ENCODE data around the gene CDH4.

CDH4 gene

DNA sequence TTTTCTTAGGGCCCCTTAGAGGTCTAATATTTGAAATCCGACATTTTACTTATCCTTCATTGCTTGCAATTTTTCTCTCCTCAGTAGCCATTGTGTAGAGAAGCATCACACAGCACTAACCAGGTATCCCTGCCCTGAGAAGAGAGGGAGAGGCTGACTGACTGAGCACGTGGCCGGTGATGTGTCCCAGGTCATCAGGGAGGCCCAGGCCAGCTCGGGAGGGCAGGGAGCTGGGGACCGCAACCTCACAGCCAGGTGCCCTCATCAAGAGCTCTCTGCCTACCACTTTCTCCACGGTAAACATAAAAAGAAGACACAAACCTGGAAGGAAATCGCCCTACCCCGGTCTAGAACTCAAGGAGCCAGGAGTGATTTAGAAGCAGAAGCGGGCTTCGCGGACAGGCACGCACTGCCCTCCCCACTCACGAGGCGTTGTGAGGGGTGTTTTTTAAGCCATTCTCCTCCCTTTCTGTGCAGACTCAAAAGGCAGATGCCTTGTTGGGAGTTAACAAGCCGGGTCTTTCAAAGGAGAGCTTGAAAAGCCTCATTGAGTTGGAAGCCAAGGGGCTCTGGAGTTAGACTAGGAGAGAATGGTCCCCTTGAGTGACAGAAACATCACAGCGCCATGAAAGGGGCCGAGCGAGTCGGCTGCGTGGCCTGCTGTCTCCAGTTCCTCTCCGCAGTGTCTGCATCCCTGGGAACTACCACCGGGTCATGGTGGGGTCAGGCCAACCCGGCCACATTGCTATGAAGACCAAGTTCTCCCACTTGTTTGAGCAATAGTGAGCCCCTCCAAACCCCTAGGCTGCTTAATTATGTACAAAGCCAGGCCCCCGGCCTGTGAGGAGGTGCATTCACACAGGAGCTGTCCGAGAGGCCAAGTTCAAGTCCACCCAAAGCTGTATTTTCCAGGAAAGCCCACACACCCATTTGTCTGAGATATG lies 285.4 kb downstream of the CDH4 start:
- no peaks in the 10 kb centered on the region for H3K27me3 ChIP-seq (ENCODE audit: low read length)
- no peak overlapping the region for H3K4me3 ChIP-seq (ENCODE audit: insufficient read depth, low read length, poor library complexity, severe bottlenecking)
- no peak overlapping the region for H3K27ac ChIP-seq (ENCODE audit: low read depth, low read length)
- H2AFZ ChIP-seq (ENCODE audit: low read depth, low read length, severe bottlenecking): no peak overlapping the region
- no peaks in the 10 kb centered on the region for H3K79me2 ChIP-seq (ENCODE audit: insufficient read depth, low read length)
- H3K9me3 ChIP-seq (ENCODE audit: insufficient read depth, low read length): no peaks in the 10 kb centered on the region
- no peaks in the 10 kb centered on the region for H3K9me2 ChIP-seq (replicated peaks; ENCODE audit: insufficient read depth, low read length)
- no peak overlapping the region for H3K9ac ChIP-seq (ENCODE audit: low read length)
- H3F3A ChIP-seq (ENCODE audit: insufficient read depth): no peaks in the 10 kb centered on the region
- H4K20me1 ChIP-seq (ENCODE audit: low read depth, low read length): no peaks in the 10 kb centered on the region
- H3K36me3 ChIP-seq (ENCODE audit: low read length): no peaks in the 10 kb centered on the region
- TF ChIP-seq EZH2phosphoT487 (conservative IDR thresholded peaks at IDR 0.05; ENCODE audit: low read length) (no peak), CTCF (IDR thresholded peaks at IDR 0.05; ENCODE audit: insufficient read depth, low read length, poor library complexity, severe bottlenecking) (no peak)
- no peak overlapping the region for H3K4me2 ChIP-seq (ENCODE audit: low read depth, low read length, poor library complexity, severe bottlenecking)

GRCh38 chr20:61538183-61538942 lies 286.3 kb downstream of the CDH4 start:
- TF ChIP-seq EZH2phosphoT487 (conservative IDR thresholded peaks at IDR 0.05; ENCODE audit: low read length) (no peak), CTCF (IDR thresholded peaks at IDR 0.05; ENCODE audit: insufficient read depth, low read length, poor library complexity, severe bottlenecking) (no peak)
- no peaks in the 10 kb centered on the region for H3K9me3 ChIP-seq (ENCODE audit: insufficient read depth, low read length)
- no peaks in the 10 kb centered on the region for H3K79me2 ChIP-seq (ENCODE audit: insufficient read depth, low read length)
- no peak overlapping the region for H3K27ac ChIP-seq (ENCODE audit: low read depth, low read length)
- H4K20me1 ChIP-seq (ENCODE audit: low read depth, low read length): no peaks in the 10 kb centered on the region
- H3K36me3 ChIP-seq (ENCODE audit: low read length): no peaks in the 10 kb centered on the region
- H3K4me3 ChIP-seq (ENCODE audit: insufficient read depth, low read length, poor library complexity, severe bottlenecking): no peak overlapping the region
- no peak overlapping the region for H3K4me2 ChIP-seq (ENCODE audit: low read depth, low read length, poor library complexity, severe bottlenecking)
- H3K9ac ChIP-seq (ENCODE audit: low read length): no peak overlapping the region
- no peaks in the 10 kb centered on the region for H3F3A ChIP-seq (ENCODE audit: insufficient read depth)
- H2AFZ ChIP-seq (ENCODE audit: low read depth, low read length, severe bottlenecking): no peak overlapping the region
- no peaks in the 10 kb centered on the region for H3K9me2 ChIP-seq (replicated peaks; ENCODE audit: insufficient read depth, low read length)
- no peaks in the 10 kb centered on the region for H3K27me3 ChIP-seq (ENCODE audit: low read length)

GRCh38 chr20:61538943-61539265 lies 286.8 kb downstream of the CDH4 start:
- Histone ChIP-seq H3K79me2 (ENCODE audit: insufficient read depth, low read length) (no peaks in the 10 kb centered on the region), H3K4me3 (ENCODE audit: insufficient read depth, low read length, poor library complexity, severe bottlenecking) (no peak overlapping the region), H3K36me3 (ENCODE audit: low read length) (no peaks in the 10 kb centered on the region), H3K27ac (ENCODE audit: low read depth, low read length) (no peak overlapping the region), H3K4me2 (ENCODE audit: low read depth, low read length, poor library complexity, severe bottlenecking) (no peak overlapping the region), H2AFZ (ENCODE audit: low read depth, low read length, severe bottlenecking) (no peak overlapping the region), H3K27me3 (ENCODE audit: low read length) (no peaks in the 10 kb centered on the region), H4K20me1 (ENCODE audit: low read depth, low read length) (no peaks in the 10 kb centered on the region), H3K9ac (ENCODE audit: low read length) (no peak overlapping the region), H3K9me2 (replicated peaks; ENCODE audit: insufficient read depth, low read length) (no peaks in the 10 kb centered on the region), H3K9me3 (ENCODE audit: insufficient read depth, low read length) (no peaks in the 10 kb centered on the region), H3F3A (ENCODE audit: insufficient read depth) (no peaks in the 10 kb centered on the region)
- no peak for TF ChIP-seq CTCF (IDR thresholded peaks at IDR 0.05; ENCODE audit: insufficient read depth, low read length, poor library complexity, severe bottlenecking)
- no peak for TF ChIP-seq EZH2phosphoT487 (conservative IDR thresholded peaks at IDR 0.05; ENCODE audit: low read length)
